Gastroesophageal sphincter (tissue), 3 donors: ENCODE results near the gene RMI1.

Experiments
- CTCF ChIP-seq, 4 experiments: fragments of 200-600 bp in 2 of 4; fragments of 450-650 bp in 2 of 4; sonication (generic) in 1 of 4; IDR thresholded peaks; one replicate each; pipeline ENCODE4 v1.5.1; 2017 to 2019; ENCODE audit warnings: antibody characterized with exemption in 4 of 4, mild to moderate bottlenecking in 2 of 4, moderate library complexity in 2 of 4
- EP300 ChIP-seq: sonication (generic); formaldehyde crosslinking; IDR thresholded peaks from one replicate; pipeline ENCODE4 v1.6.1; 2017; ENCODE audit warnings: antibody characterized with exemption, mild to moderate bottlenecking
- POLR2A ChIP-seq, 2 donors: fragments of 450-650 bp; IDR thresholded peaks; one replicate each; pipeline ENCODE4 v1.6.1; 2017; ENCODE audit warnings: antibody characterized with exemption in 2 of 2, mild to moderate bottlenecking in 2 of 2, moderate library complexity in 1 of 2
- POLR2AphosphoS5 ChIP-seq: sonication (generic); formaldehyde crosslinking; IDR thresholded peaks from one replicate; pipeline ENCODE4 v1.6.1; 2017; ENCODE audit warnings: antibody characterized with exemption

GRCh38 chr9:83969602-83970001, 11.0 kb upstream of the RMI1 start:
- TF ChIP-seq CTCF (IDR thresholded peaks at IDR 0.05) (no peak), POLR2A (IDR thresholded peaks at IDR 0.05) (no peak), POLR2AphosphoS5 (no peak), EP300 (no peak)
